GM18520 (cell line): Measurements from ENCODE around the gene PPP1R12C.

Source experiments
- ATAC-seq: cut with Tn5 transposase; IDR thresholded peaks from one replicate; pipeline ENCODE4 v1.9.1; 2021; ENCODE audit not compliant: unreplicated experiment

Gene PPP1R12C

GRCh38 chr19:55046975-55047622, 70.3 kb downstream of the PPP1R12C start:
- no peak for ATAC-seq

- ATAC-seq: no peak
These were observed 72.4 kb downstream of the PPP1R12C start for GRCh38 chr19:55044771-55045716.

- no peak for ATAC-seq
These were observed 73.2 kb downstream of the PPP1R12C start for GRCh38 chr19:55044286-55044685.

GRCh38 chr19:55042688-55043087, 74.7 kb downstream of the PPP1R12C start:
- no peak for ATAC-seq

GRCh38 chr19:55042344-55042678, 75.1 kb downstream of the PPP1R12C start:
- no peak for ATAC-seq

- ATAC-seq: no peak
These were observed 75.7 kb downstream of the PPP1R12C start for GRCh38 chr19:55041627-55042343.

- no peak for ATAC-seq
These were observed 76.2 kb downstream of the PPP1R12C start for GRCh38 chr19:55041244-55041626.
